ENCODE results near the gene TPGS1.
A peak's percentile ranks its signal among the peaks of the same experiment; 100 is the strongest.
"Not testable (repeated sequence)": the region's sequence is repeated elsewhere in the genome, so short reads cannot be mapped to it uniquely, and the experiment has no call there.

The TPGS1 gene

GRCh38 chr19:478236-478903 lies 28.9 kb upstream of the TPGS1 start:
- DNase-seq, result no peak

- DNase-seq, result no peak
Observed at GRCh38 chr19:478976-479375, 28.3 kb upstream of the TPGS1 start.

DNA sequence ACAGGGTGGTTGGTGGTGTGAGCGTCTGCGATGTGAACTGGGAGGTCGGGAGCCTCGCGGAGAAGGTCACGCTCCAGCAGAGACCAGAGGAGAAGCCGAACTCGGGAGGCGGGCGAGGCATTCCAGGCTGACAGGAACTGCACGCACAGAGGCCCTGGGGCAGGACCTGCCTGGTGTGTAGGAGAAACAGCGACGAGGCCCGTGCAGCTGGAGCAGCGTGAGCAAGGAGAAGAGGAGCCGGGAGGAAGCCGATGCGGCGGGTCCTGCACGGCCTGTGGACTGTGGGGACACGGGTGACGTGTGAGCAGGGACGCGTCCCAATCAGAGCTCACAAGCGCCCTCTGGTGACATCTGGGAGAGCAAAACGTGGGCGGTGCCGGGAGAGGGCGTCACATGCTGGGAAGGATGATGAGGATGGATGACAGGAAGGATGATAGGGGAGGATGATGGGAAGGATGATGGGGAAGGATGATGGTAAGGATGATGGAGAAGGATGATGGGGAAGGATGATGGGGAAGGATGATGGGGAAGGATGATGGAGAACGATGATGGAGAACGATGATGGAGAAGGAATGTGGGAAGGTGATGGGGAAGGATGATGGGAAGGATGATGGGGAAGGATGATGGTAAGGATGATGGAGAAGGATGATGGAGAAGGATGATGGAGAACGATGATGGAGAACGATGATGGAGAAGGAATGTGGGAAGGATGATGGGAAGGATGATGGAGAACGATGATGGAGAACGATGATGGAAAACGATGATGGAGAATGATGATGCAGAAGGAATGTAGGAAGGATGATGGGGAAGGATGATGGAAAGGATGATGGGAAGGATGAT lies 27.1 kb upstream of the TPGS1 start:
- peak; percentile 83 for DNase-seq

GRCh38 chr19:481100-481499 lies 26.2 kb upstream of the TPGS1 start:
- DNase-seq, result not testable (repeated sequence)

GRCh38 chr19:482186-483041 lies 24.9 kb upstream of the TPGS1 start:
- DNase-seq, result no peak

DNA sequence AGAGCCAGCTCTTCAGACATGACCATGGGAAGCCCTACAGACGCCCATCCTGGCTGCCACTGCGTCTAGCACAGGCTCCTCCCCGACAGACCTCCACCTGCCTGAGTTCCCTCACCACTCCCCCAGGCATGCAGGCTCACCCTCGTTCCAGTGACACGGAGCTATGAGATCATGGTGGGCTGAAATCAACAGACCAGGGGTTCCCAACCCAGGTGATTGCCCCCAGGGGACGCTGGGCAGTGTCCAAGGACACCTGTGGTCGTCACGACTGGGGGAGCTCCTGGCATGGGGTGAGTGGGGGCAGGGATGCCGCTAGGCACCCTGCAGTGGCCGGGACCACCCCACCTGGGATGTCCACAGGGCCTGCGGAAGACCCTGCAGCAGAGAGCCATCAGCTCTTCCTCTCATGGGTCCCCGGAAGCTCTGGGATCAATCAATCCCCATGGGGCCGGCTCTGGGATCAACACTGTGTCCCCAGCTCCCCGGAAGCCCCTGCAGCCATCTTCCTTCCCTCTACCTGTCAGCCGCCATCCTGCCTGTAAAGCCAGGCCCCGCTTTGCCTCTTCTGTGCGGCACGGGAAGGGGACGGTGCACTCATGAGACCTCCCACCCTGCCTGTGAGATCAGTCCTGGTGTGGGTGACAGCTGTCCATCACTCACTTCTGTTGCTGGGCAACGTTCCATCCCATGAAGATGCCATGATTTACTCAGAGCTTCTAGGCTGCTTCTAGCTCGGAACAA lies 23.8 kb upstream of the TPGS1 start:
- DNase-seq, result peak; percentile 25

DNA sequence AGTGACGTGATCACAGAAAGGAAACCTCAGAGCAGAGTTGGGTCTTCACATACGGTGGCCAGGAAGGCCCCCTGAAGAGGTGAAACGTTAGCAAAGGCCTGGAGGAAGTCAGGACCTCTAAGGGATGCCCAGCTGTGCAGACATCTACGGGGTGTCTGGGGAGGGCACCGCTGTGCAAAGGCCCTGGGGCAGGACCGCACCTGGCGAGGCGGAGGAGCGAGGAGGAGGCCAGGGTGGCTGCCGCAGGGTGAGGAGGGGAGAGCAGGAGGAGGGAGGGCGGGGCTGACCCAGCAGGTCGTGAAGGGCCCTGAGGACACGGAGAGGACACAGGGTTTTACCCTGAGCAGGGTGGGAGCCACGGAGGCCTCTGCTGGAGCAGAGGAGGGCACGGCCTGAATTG lies 22.8 kb upstream of the TPGS1 start:
- DNase-seq, result no peak

- DNase-seq, result no peak
Observed at GRCh38 chr19:485077-485476, 22.2 kb upstream of the TPGS1 start.

GRCh38 chr19:485583-486236 lies 21.6 kb upstream of the TPGS1 start:
- DNase-seq, result peak; percentile 29

DNA sequence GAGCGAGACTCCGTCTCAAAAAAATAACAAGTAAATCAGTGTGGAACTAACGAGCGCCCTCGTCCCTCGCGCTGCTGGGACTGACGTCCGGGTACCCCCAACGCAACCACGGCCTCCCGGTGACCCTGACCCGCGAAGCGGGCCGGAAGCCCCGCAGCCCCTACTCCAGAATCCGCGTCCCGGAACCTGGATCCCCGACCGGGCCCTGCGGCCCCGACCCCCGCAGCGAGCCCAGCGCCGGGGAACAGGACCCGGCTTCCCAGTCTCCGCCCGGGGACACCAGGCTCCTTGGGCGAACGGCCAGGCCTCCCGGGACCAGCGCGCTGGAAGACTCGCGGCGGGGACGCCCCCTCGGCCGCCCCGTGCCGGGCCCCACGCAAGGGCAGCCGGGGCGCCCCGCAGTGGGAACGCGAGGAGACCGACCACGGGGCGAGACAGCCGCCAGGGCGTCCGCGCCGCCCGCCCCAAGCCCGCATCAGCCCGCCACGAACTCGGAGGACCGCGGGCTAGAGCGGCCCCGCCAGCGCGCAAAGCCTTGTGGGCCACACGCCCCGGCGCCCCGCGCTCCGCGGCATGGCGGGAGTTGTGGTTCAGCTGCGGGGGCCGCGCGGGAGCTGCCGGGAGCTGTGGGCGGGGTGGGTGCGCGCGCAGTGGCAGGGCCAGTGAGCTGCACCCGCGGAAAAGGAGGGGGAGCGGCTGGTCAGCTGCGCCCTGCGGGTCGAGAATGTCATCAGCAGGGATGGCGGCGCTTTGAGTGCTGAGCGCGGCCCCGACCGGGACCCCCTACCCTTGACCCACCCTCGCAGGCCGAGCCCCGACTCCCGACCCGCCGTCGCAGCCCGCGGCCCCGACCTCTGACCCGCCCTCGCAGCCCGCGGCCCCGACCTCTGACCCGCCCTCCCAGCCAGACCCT lies 18.5 kb upstream of the TPGS1 start:
- peak; percentile 92 for DNase-seq

DNA sequence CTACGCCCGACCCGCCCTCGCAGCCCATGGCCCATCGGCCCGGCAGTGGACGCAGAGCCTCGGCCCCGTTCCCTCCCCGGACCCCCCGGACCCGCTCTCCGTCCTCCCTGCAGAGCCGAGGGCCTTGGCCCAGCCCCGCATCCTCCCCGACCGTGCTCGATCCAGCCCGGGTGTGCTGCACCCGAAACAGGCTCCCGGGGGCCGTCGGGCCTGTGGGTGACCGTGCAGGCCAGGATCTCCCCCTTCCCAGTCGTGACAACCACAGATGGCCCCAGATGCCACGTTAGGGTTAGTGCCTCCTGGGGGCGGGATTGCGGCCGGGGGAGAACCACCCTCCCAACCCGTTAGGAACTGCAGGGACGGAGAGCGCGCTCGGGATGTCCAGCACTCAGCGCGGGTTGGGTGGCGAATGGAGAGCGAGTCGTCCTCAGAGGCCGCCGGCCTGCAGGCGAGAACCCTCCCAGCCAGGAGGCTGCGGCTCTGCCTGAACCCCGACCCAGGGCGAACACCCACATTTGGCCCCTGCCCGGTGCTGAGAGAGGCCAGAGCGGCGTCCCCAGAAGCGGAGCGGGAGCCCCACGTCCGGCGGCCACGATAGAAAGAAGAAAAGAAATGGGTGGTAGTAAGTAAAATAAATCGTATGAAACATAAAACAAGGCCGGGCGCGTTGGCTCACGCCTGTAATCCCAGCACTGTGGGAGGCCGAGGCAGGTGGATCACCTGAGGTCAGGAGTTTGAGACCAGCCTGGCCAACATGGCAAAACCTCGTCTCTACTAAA lies 17.7 kb upstream of the TPGS1 start:
- DNase-seq, result no peak

GRCh38 chr19:491146-491741 lies 16.1 kb upstream of the TPGS1 start:
- DNase-seq, result no peak

- no peak for DNase-seq
Observed at GRCh38 chr19:492091-492531, 15.2 kb upstream of the TPGS1 start.

DNA sequence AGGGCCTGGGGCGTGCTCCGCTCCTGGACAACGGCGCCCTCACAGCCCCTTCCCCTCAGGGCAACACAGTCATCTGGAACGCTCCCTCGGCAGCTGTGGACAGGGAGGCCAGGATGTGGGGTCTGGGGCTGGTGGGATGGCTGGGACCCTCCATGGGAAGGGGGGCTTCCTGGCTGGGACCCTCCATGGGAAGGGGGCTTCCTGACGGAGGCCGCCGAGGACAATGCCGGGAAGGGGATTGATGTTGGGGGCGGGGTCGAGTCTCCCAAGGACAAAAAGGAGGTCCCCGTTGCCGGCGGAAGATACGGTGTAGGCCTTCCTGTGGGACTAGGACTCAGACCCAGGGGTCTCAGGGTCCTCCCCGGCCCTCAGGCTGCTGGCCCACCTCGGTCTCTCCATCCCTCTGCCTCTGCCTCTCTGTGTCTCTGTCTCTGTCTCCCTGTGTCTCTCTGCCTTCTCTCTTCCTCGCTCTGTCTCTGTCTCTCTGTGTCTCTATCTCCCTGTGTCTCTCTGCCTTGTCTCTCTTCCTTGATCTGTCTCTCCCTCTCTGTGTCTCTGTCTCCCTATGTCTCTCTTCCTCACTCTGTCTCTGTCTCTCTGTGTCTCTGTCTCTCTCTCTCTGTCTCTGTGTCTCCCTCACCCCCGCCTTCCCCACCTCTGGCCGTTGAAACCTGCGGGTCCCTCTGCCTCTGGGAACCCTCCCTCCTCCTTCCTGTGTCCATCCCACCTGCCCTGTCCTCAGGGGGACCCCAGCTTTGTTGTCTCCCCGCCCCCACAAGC lies 13.7 kb upstream of the TPGS1 start:
- no peak for DNase-seq

- DNase-seq, result no peak
Observed at GRCh38 chr19:494171-495080, 12.9 kb upstream of the TPGS1 start.

GRCh38 chr19:495081-495401 lies 12.3 kb upstream of the TPGS1 start:
- DNase-seq, result no peak

DNA sequence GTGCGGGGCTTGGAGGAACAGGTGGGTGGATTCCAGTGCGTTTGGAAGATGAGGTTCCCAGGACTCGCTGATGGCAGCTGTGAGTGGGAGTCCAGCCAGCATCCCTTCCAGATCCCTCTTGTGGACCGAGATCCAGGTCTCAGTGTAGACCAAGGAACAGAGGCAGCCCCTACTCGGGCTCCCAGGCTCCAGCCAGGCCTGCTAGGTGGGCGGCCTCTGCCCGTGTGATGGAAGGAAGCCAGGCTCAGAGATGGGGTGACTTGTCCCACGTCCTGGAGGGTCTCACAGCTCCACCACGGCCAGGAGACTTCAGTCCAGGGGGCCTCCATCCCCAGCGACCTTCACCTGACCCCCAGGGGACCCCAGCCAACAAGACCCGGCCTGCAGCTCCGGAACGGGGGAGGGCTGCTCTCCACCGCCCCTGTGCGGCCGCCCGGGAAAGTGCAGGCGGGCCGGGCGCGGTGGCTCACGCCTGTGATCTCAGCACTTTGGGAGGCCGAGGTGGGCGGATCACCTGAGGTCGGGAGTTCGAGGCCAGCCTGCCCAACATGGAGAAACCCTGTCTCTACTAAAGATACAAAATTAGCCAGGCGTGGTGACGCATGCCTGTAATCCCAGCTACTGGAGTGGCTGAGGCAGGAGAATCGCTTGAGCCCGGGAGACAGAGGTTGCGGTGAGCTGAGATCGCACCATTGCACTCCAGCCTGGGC lies 11.7 kb upstream of the TPGS1 start:
- DNase-seq, result peak; percentile 66

All from NCI-H82 (cell line).